K562 (cell line): Measurements from ENCODE around the gene HJV. TPM values are rescaled to one million over a fixed set of nuclear protein-coding genes. Genes with fewer than 3 reads are reported as not detected.

Source experiments
- ESRRA ChIP-seq: fragments of 450-650 bp; IDR thresholded peaks from 2 replicates; pipeline ENCODE4 v1.6.1; 2014; ENCODE audit warnings: low read depth, mild to moderate bottlenecking, moderate library complexity, borderline replicate concordance
- PCBP1 ChIP-seq: fragments of 200-400 bp; formaldehyde crosslinking; IDR thresholded peaks from 2 replicates; pipeline ENCODE4 v1.6.1; 2018; ENCODE audit warnings: mild to moderate bottlenecking, low read depth, low read length; ENCODE audit not compliant: poor library complexity, severe bottlenecking
- REST ChIP-seq, 2 experiments: fragments of 450-650 bp; formaldehyde crosslinking in 1 of 2; IDR thresholded peaks; 2 replicates each; pipeline versions ENCODE4 v1.4.0 to v1.6.1; 2014 to 2020; ENCODE audit warnings: mild to moderate bottlenecking in 2 of 2, borderline replicate concordance in 1 of 2, low read depth in 1 of 2
- STAT5B ChIP-seq: fragments of 250-450 bp; sonication (Bioruptor Pico); IDR thresholded peaks from 2 replicates; pipeline ENCODE4 v1.8.0; 2021; ENCODE audit warnings: mild to moderate bottlenecking, inconsistent platforms
- polyA plus RNA-seq, 8 experiments: library from polyadenylated mRNA; depleted of rRNA in 4 of 8; stranded (reverse) in 5 of 8; unstranded in 3 of 8; fragments of >200 nt; fragmentation: Nextera tagmentation in 2 of 8; fragmentation: Illumina TruSeq in 1 of 8; extraction: Ambion mirVana in 2 of 8; extraction: Trizol in 1 of 8; gene quantifications; 2 replicates each; pipeline versions ENCODE4 v1.2.1 to v1.2.3, GENCODE V29; 2011 to 2014; ENCODE audit warnings: inconsistent platforms in 1 of 8, missing spikeins in 1 of 8
- total RNA-seq, 7 experiments: library from RNA; depleted of rRNA in 6 of 7; stranded (reverse); fragments of >200 nt in 6 of 7; fragmentation: Illumina TruSeq in 2 of 7; extraction: Trizol in 2 of 7; gene quantifications; 2 replicates each; pipeline versions ENCODE4 v1.2.1 to v1.2.3, GENCODE V29; 2011 to 2021; ENCODE audit warnings: low replicate concordance in 1 of 7

Gene HJV
- total and polyA plus RNA-seq, 9 of the 15 experiments (the other 6 are each of a cell fraction or from before 2014, with no cell fraction given) = 1.0 to 6.6 (median 2.4) TPM

GRCh38 chr1:145982010-145982723, 39.4 kb downstream of the HJV start (continued):
- TF ChIP-seq REST (IDR thresholded peaks at IDR 0.05; ENCODE audit: borderline replicate concordance) = no peak
- TF ChIP-seq REST (CRISPR knock-in tag; IDR thresholded peaks at IDR 0.05; ENCODE audit: low read depth) = no peak
- TF ChIP-seq STAT5B (CRISPR knock-in tag) = no peak
- no peak for TF ChIP-seq PCBP1
- peak; percentile 88 for TF ChIP-seq ESRRA
